H1 (cell line): ENCODE measurements around the gene LGALS8. TPM values are rescaled to one million over a fixed set of nuclear protein-coding genes. Genes with fewer than 3 reads are reported as not detected.

Source experiments
- CEBPB ChIP-seq: IDR thresholded peaks from 2 replicates; pipeline ENCODE4 v1.6.1; 2012; ENCODE audit warnings: low read depth, low read length
- SP1 ChIP-seq: IDR thresholded peaks from 2 replicates; pipeline ENCODE4 v1.6.1; 2011; ENCODE audit warnings: low read depth, low read length
- SP4 ChIP-seq: IDR thresholded peaks from 2 replicates; pipeline ENCODE4 v1.6.1; 2012; ENCODE audit warnings: low read length, inconsistent platforms
- polyA plus RNA-seq, 7 experiments: library from polyadenylated mRNA; depleted of rRNA in 3 of 7; stranded (reverse) in 5 of 7; unstranded in 2 of 7; fragments of >200 nt in 5 of 7; fragments of 200-250 nt in 2 of 7; gene quantifications; 1 replicate in 5 of 7; 2 replicates in 1 of 7; 4 replicates in 1 of 7; pipeline versions ENCODE4 v1.2.1 to v1.2.3, GENCODE V29; 2011 to 2013; ENCODE audit warnings: missing spikeins in 2 of 7, mixed read lengths in 2 of 7
- total RNA-seq: library from RNA; stranded (reverse); fragmentation: NEBNext Ultra II Directional; extraction: Animal tissue kit (Norgen Biotek cat#: 25700); gene quantifications from 2 replicates; pipeline ENCODE4 v1.2.1, GENCODE V29; 2021
- TF ChIP-seq, protein P1 (sequence below): fragments of 300-600 bp; sonication (generic); IDR thresholded peaks from 2 replicates; pipeline ENCODE4 v1.7.1; 2012; ENCODE audit warnings: low read length, moderate library complexity, mild to moderate bottlenecking, inconsistent platforms; ENCODE audit not compliant: insufficient replicate concordance
- TF ChIP-seq, protein P2 (sequence below): IDR thresholded peaks from 2 replicates; pipeline ENCODE4 v1.6.1; 2011; ENCODE audit warnings: low read depth, mild to moderate bottlenecking, low read length; ENCODE audit not compliant: insufficient read depth

Gene LGALS8
- total and polyA plus RNA-seq, 2 of the 8 experiments (the other 6 are each of a cell fraction or from before 2014, with no cell fraction given) = 7.2 to 11.6 TPM

DNA sequence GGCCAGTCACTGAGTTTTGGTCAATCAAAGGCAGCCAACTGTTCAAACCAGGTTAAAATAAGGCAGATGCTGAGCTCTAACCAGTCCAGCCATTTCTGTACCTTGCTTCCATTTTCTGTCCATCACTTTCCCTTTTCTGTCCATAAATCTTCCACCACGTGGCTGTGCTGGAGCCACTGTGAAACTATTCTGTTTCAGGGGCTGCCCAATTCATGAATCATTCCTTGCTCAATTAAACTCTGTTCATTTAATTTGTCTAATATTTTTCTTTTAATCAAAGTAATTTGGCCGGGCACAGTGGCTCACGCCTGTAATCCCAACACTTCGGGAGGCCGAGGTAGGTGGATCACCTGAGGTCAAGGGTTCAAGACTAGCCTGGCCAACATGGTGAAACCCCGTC lies 22.7 kb upstream of the LGALS8 start (continued):
- TF ChIP-seq, protein P1, sequence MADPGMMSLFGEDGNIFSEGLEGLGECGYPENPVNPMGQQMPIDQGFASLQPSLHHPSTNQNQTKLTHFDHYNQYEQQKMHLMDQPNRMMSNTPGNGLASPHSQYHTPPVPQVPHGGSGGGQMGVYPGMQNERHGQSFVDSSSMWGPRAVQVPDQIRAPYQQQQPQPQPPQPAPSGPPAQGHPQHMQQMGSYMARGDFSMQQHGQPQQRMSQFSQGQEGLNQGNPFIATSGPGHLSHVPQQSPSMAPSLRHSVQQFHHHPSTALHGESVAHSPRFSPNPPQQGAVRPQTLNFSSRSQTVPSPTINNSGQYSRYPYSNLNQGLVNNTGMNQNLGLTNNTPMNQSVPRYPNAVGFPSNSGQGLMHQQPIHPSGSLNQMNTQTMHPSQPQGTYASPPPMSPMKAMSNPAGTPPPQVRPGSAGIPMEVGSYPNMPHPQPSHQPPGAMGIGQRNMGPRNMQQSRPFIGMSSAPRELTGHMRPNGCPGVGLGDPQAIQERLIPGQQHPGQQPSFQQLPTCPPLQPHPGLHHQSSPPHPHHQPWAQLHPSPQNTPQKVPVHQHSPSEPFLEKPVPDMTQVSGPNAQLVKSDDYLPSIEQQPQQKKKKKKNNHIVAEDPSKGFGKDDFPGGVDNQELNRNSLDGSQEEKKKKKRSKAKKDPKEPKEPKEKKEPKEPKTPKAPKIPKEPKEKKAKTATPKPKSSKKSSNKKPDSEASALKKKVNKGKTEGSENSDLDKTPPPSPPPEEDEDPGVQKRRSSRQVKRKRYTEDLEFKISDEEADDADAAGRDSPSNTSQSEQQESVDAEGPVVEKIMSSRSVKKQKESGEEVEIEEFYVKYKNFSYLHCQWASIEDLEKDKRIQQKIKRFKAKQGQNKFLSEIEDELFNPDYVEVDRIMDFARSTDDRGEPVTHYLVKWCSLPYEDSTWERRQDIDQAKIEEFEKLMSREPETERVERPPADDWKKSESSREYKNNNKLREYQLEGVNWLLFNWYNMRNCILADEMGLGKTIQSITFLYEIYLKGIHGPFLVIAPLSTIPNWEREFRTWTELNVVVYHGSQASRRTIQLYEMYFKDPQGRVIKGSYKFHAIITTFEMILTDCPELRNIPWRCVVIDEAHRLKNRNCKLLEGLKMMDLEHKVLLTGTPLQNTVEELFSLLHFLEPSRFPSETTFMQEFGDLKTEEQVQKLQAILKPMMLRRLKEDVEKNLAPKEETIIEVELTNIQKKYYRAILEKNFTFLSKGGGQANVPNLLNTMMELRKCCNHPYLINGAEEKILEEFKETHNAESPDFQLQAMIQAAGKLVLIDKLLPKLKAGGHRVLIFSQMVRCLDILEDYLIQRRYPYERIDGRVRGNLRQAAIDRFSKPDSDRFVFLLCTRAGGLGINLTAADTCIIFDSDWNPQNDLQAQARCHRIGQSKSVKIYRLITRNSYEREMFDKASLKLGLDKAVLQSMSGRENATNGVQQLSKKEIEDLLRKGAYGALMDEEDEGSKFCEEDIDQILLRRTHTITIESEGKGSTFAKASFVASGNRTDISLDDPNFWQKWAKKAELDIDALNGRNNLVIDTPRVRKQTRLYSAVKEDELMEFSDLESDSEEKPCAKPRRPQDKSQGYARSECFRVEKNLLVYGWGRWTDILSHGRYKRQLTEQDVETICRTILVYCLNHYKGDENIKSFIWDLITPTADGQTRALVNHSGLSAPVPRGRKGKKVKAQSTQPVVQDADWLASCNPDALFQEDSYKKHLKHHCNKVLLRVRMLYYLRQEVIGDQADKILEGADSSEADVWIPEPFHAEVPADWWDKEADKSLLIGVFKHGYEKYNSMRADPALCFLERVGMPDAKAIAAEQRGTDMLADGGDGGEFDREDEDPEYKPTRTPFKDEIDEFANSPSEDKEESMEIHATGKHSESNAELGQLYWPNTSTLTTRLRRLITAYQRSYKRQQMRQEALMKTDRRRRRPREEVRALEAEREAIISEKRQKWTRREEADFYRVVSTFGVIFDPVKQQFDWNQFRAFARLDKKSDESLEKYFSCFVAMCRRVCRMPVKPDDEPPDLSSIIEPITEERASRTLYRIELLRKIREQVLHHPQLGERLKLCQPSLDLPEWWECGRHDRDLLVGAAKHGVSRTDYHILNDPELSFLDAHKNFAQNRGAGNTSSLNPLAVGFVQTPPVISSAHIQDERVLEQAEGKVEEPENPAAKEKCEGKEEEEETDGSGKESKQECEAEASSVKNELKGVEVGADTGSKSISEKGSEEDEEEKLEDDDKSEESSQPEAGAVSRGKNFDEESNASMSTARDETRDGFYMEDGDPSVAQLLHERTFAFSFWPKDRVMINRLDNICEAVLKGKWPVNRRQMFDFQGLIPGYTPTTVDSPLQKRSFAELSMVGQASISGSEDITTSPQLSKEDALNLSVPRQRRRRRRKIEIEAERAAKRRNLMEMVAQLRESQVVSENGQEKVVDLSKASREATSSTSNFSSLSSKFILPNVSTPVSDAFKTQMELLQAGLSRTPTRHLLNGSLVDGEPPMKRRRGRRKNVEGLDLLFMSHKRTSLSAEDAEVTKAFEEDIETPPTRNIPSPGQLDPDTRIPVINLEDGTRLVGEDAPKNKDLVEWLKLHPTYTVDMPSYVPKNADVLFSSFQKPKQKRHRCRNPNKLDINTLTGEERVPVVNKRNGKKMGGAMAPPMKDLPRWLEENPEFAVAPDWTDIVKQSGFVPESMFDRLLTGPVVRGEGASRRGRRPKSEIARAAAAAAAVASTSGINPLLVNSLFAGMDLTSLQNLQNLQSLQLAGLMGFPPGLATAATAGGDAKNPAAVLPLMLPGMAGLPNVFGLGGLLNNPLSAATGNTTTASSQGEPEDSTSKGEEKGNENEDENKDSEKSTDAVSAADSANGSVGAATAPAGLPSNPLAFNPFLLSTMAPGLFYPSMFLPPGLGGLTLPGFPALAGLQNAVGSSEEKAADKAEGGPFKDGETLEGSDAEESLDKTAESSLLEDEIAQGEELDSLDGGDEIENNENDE = no peak
- TF ChIP-seq SP4 (no peak), SP1 (no peak), CEBPB (no peak)
- TF ChIP-seq, protein P2, sequence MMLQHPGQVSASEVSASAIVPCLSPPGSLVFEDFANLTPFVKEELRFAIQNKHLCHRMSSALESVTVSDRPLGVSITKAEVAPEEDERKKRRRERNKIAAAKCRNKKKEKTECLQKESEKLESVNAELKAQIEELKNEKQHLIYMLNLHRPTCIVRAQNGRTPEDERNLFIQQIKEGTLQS = no peak
- TF ChIP-seq, all 59 proteins: peak for 0
